Liver (tissue), 9 donors: Measurements from ENCODE around the gene SYT14. TPM values are rescaled to one million over a fixed set of nuclear protein-coding genes. Genes with fewer than 3 reads are reported as not detected.

Source experiments
- DNase-seq: peaks from one replicate; pipeline ENCODE4 v3.0.0-alpha.2; 2017; ENCODE audit warnings: low spot score
- H3K27ac ChIP-seq, 2 donors: one replicate each; pipeline ENCODE4 v1.7.0; 2013; ENCODE audit warnings: inconsistent platforms in 2 of 2, low read length in 2 of 2, control low read depth in 1 of 2, low read depth in 1 of 2, mild to moderate bottlenecking in 1 of 2
- H3K27me3 ChIP-seq, 4 donors: one replicate each; pipeline versions ENCODE4 v1.6.1 to v1.7.0; 2013; ENCODE audit warnings: low read length in 3 of 4, inconsistent platforms in 1 of 4, mild to moderate bottlenecking in 1 of 4, moderate library complexity in 1 of 4; ENCODE audit not compliant: control insufficient read depth in 4 of 4, insufficient read depth in 4 of 4
- H3K36me3 ChIP-seq, 4 donors: one replicate each; pipeline versions ENCODE4 v1.6.1 to v1.7.0; 2013; ENCODE audit warnings: low read length in 3 of 4, mild to moderate bottlenecking in 3 of 4, low read depth in 1 of 4, moderate library complexity in 1 of 4; ENCODE audit not compliant: control insufficient read depth in 4 of 4, insufficient read depth in 3 of 4
- H3K4me1 ChIP-seq, 4 donors: one replicate each; pipeline versions ENCODE4 v1.6.1 to v1.7.0; 2013; ENCODE audit warnings: low read length in 3 of 4, mild to moderate bottlenecking in 3 of 4, moderate library complexity in 1 of 4; ENCODE audit not compliant: control insufficient read depth in 4 of 4, insufficient read depth in 4 of 4
- H3K4me3 ChIP-seq, 3 donors: one replicate each; pipeline versions ENCODE4 v1.6.1 to v1.7.0; 2013; ENCODE audit warnings: low read length in 3 of 3, control low read depth in 1 of 3, low read depth in 1 of 3, mild to moderate bottlenecking in 1 of 3
- H3K9ac ChIP-seq, 2 donors: one replicate each; pipeline ENCODE4 v1.7.0; 2013; ENCODE audit warnings: low read length in 2 of 2, mild to moderate bottlenecking in 2 of 2, moderate library complexity in 2 of 2, control low read depth in 1 of 2, low read depth in 1 of 2
- H3K9me3 ChIP-seq, 4 donors: one replicate each; pipeline versions ENCODE4 v1.6.1 to v1.7.0; 2013; ENCODE audit warnings: low read length in 3 of 4; ENCODE audit not compliant: control insufficient read depth in 4 of 4
- ATF3 ChIP-seq: IDR thresholded peaks from 2 replicates; pipeline ENCODE4 v1.6.1; 2016; ENCODE audit warnings: antibody characterized with exemption
- EGR1 ChIP-seq, 2 donors: IDR thresholded peaks; 2 replicates each; pipeline ENCODE4 v1.6.1; 2016 to 2018; ENCODE audit warnings: antibody characterized with exemption in 2 of 2, low read depth in 2 of 2
- FOXA1 ChIP-seq: IDR thresholded peaks from 2 replicates; pipeline ENCODE4 v1.6.1; 2016; ENCODE audit warnings: antibody characterized with exemption
- FOXA2 ChIP-seq: IDR thresholded peaks from 2 replicates; pipeline ENCODE4 v1.6.1; 2016; ENCODE audit warnings: antibody characterized with exemption
- GABPA ChIP-seq, 2 donors: IDR thresholded peaks in 1 of 2; conservative IDR thresholded peaks in 1 of 2; 2 replicates each; pipeline ENCODE4 v1.6.1; 2016; ENCODE audit warnings: antibody characterized with exemption in 2 of 2, mild to moderate bottlenecking in 1 of 2, moderate library complexity in 1 of 2
- HNF4A ChIP-seq, 2 donors: conservative IDR thresholded peaks; 2 replicates each; pipeline ENCODE4 v1.6.1; 2016; ENCODE audit warnings: antibody characterized with exemption in 2 of 2, mild to moderate bottlenecking in 2 of 2
- HNF4G ChIP-seq: IDR thresholded peaks from 2 replicates; pipeline ENCODE4 v1.6.1; 2016; ENCODE audit warnings: antibody characterized with exemption
- JUND ChIP-seq, 2 donors: IDR thresholded peaks; 2 replicates each; pipeline ENCODE4 v1.6.1; 2016; ENCODE audit warnings: antibody characterized with exemption in 2 of 2
- NR2F2 ChIP-seq: IDR thresholded peaks from 2 replicates; pipeline ENCODE4 v1.6.1; 2016; ENCODE audit warnings: antibody characterized with exemption
- RAD21 ChIP-seq, 2 donors: IDR thresholded peaks; 2 replicates each; pipeline ENCODE4 v1.6.1; 2016; ENCODE audit warnings: antibody characterized with exemption in 2 of 2, mild to moderate bottlenecking in 2 of 2
- REST ChIP-seq: IDR thresholded peaks from 2 replicates; pipeline ENCODE4 v1.6.1; 2016; ENCODE audit warnings: antibody characterized with exemption, mild to moderate bottlenecking
- RXRA ChIP-seq, 2 donors: IDR thresholded peaks; 2 replicates each; pipeline ENCODE4 v1.6.1; 2017 to 2018; ENCODE audit warnings: antibody characterized with exemption in 2 of 2, mild to moderate bottlenecking in 1 of 2
- SP1 ChIP-seq: IDR thresholded peaks from 2 replicates; pipeline ENCODE4 v1.6.1; 2018; ENCODE audit warnings: antibody characterized with exemption, mild to moderate bottlenecking
- TAF1 ChIP-seq: conservative IDR thresholded peaks from 2 replicates; pipeline ENCODE4 v1.6.1; 2016; ENCODE audit warnings: antibody characterized with exemption, mild to moderate bottlenecking
- YY1 ChIP-seq: IDR thresholded peaks from 2 replicates; pipeline ENCODE4 v1.6.1; 2016; ENCODE audit warnings: antibody characterized with exemption, mild to moderate bottlenecking
- WGBS: extraction: QIAGEN DNeasy Blood & Tissue Kit; methylation state at CpG from one replicate; pipeline ENCODE4 v1.1.7; 2013; 5-methylcytosine and 5-hydroxymethylcytosine counted together
- polyA plus RNA-seq, 2 donors: library from polyadenylated mRNA; stranded (reverse) in 1 of 2; unstranded in 1 of 2; fragments of 200-250 nt in 1 of 2; fragments of >200 nt in 1 of 2; fragmentation: Nextera tagmentation in 1 of 2; extraction: Ambion mirVana in 1 of 2; gene quantifications; one replicate each; pipeline versions ENCODE4 v1.2.1 to v1.2.3, GENCODE V29; 2013 to 2015
- total RNA-seq, 2 donors: library from RNA; depleted of rRNA; stranded (reverse); fragments of >200 nt; gene quantifications; one replicate each; pipeline ENCODE4 v1.2.3, GENCODE V29; 2014
- TF ChIP-seq, protein P1 (sequence below): IDR thresholded peaks from 2 replicates; pipeline ENCODE4 v1.6.1; 2016; ENCODE audit warnings: antibody characterized with exemption
- TF ChIP-seq, protein P2 (sequence below): fragments of 150-350 bp; IDR thresholded peaks from 2 replicates; pipeline ENCODE4 v1.5.1; 2017; ENCODE audit warnings: improper control_type of control experiment, low read depth, low read length; ENCODE audit not compliant: missing input control
- TF ChIP-seq, protein P3 (sequence below): IDR thresholded peaks from 2 replicates; pipeline ENCODE4 v1.6.1; 2016; ENCODE audit warnings: antibody characterized with exemption
- donor health status: healthy.
- donor health status: healthy.
- donor health status: healthy.
- donor health status: healthy.
- donor health status: healthy.

SYT14 gene
- total and polyA plus RNA-seq, 4 donors, result not detected

GRCh38 chr1:210098356-210098755 lies 160.3 kb downstream of the SYT14 start:
- Histone ChIP-seq H3K9me3 (no peaks in the 10 kb centered on the region), H3K4me1 (no peaks in the 10 kb centered on the region), H3K27me3 (peaks cover 0 to 7% (median 2%) of the 10 kb centered on the region in 4 donors), H3K27ac (no peak overlapping the region), H3K9ac (no peak overlapping the region), H3K4me3 (no peak overlapping the region), H3K36me3 (no peaks in the 10 kb centered on the region)
- TF ChIP-seq, protein P1, sequence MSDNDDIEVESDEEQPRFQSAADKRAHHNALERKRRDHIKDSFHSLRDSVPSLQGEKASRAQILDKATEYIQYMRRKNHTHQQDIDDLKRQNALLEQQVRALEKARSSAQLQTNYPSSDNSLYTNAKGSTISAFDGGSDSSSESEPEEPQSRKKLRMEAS, result no peak
- TF ChIP-seq TAF1, result no peak
- no peak for TF ChIP-seq HNF4G
- no peak for TF ChIP-seq JUND (IDR thresholded peaks at IDR 0.05)
- TF ChIP-seq, protein P2, sequence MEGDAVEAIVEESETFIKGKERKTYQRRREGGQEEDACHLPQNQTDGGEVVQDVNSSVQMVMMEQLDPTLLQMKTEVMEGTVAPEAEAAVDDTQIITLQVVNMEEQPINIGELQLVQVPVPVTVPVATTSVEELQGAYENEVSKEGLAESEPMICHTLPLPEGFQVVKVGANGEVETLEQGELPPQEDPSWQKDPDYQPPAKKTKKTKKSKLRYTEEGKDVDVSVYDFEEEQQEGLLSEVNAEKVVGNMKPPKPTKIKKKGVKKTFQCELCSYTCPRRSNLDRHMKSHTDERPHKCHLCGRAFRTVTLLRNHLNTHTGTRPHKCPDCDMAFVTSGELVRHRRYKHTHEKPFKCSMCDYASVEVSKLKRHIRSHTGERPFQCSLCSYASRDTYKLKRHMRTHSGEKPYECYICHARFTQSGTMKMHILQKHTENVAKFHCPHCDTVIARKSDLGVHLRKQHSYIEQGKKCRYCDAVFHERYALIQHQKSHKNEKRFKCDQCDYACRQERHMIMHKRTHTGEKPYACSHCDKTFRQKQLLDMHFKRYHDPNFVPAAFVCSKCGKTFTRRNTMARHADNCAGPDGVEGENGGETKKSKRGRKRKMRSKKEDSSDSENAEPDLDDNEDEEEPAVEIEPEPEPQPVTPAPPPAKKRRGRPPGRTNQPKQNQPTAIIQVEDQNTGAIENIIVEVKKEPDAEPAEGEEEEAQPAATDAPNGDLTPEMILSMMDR, result no peak
- WGBS, result 63% methylated on average over 3 of the region's 3 CpGs
- no peak for DNase-seq

DNA sequence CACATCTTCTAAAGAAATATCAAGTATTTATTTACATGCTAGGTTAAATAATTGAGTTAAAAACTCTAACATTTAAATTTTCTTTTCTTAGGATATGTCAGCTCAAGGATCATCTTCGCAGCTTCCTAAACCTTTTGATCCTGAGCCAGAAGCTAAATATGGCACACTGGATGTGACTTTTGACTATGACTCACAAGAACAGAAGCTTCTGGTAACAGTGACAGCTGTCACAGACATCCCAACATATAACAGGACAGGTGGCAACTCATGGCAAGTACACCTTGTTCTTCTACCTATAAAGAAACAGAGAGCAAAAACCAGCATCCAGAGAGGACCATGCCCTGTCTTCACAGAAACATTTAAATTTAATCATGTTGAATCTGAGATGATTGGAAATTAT lies 161.9 kb downstream of the SYT14 start:
- no peak overlapping the region for H3K4me3 ChIP-seq
- no peak for DNase-seq
- 65% methylated on average over 1 of the region's 1 CpG for WGBS
- no peak overlapping the region for H3K27ac ChIP-seq
- H3K4me1 ChIP-seq, result no peaks in the 10 kb centered on the region
- H3K9ac ChIP-seq, result no peak overlapping the region
- TF ChIP-seq EGR1 (IDR thresholded peaks at IDR 0.05; ENCODE audit: low read depth in 2 of 2) (no peak), HNF4G (no peak), GABPA (IDR thresholded peaks at IDR 0.05 in 1 of 2, conservative IDR thresholded peaks at IDR 0.05 in 1 of 2) (no peak), RAD21 (IDR thresholded peaks at IDR 0.05) (no peak), SP1 (no peak), RXRA (IDR thresholded peaks at IDR 0.05) (no peak), NR2F2 (no peak), FOXA2 (no peak), FOXA1 (no peak), JUND (IDR thresholded peaks at IDR 0.05) (no peak), YY1 (no peak), REST (no peak), ATF3 (no peak), TAF1 (no peak), HNF4A (conservative IDR thresholded peaks at IDR 0.05) (no peak)
- TF ChIP-seq, protein P1, result no peak
- TF ChIP-seq, protein P2, result no peak
- TF ChIP-seq, protein P3, sequence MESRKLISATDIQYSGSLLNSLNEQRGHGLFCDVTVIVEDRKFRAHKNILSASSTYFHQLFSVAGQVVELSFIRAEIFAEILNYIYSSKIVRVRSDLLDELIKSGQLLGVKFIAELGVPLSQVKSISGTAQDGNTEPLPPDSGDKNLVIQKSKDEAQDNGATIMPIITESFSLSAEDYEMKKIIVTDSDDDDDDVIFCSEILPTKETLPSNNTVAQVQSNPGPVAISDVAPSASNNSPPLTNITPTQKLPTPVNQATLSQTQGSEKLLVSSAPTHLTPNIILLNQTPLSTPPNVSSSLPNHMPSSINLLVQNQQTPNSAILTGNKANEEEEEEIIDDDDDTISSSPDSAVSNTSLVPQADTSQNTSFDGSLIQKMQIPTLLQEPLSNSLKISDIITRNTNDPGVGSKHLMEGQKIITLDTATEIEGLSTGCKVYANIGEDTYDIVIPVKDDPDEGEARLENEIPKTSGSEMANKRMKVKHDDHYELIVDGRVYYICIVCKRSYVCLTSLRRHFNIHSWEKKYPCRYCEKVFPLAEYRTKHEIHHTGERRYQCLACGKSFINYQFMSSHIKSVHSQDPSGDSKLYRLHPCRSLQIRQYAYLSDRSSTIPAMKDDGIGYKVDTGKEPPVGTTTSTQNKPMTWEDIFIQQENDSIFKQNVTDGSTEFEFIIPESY, result no peak
- peaks cover 0 to 4% (median 2%) of the 10 kb centered on the region in 4 donors for H3K27me3 ChIP-seq
- H3K9me3 ChIP-seq, result no peaks in the 10 kb centered on the region
- H3K36me3 ChIP-seq, result no peaks in the 10 kb centered on the region
